Globus pallidus (tissue), 1 donor: ENCODE results near the gene PIN4.
"Not testable (repeated sequence)": the region's sequence is repeated elsewhere in the genome, so short reads cannot be mapped to it uniquely, and the experiment has no call there.

ENCODE experiments used
- DNase-seq: peaks from one replicate; pipeline ENCODE4 v3.0.0-alpha.2; 2015; ENCODE audit warnings: low spot score

The PIN4 gene

DNA sequence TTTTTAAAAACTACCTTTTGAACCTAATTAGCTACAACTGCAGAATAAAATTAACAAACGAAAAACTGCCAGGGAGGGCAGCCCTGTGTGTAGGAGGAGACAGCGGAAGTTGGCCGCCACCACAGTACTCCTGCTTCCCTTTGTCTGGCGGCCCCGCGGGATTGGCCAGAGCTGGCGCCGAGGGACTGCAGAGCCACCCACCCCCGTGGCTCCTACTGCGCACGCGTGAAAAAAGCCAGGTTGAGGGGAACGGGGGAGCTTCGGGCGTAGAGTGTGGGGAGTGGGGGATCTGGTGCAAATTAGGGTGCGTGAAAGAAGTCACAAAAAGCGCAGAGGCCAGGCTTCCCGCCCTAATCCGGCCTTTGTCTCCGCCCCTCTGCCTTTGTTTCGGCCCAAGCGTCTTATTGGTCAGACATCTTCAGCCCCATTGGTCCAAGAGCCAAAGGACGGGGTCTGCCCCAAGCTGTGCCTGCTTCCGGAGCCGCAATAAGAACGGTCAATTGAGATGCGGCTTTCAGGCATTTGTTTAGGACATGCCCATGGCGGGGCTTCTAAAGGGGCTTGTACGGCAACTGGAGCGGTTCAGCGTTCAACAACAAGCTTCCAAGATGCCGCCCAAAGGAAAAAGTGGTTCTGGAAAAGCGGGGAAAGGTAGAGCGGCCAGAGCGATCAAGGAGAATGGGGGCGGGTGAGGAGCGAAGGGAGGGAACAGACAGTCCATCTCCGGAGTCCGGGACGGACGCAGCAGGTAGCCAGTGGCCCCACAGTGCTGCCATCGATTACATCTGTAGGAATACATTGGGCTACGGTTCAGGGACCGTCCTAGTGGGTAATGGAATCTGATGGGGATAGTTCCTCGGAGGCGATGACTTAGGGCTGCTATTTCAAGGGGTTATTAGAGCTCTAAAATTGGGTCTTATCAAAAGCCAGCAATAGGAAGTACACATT lies at the start of gene PIN4:
PIN4 (plus strand) TSS at position 580 of the 948 bp plus-strand sequence; CDS start at position 609, 29 bp downstream.
- DNase-seq: peak; percentile 95

DNA sequence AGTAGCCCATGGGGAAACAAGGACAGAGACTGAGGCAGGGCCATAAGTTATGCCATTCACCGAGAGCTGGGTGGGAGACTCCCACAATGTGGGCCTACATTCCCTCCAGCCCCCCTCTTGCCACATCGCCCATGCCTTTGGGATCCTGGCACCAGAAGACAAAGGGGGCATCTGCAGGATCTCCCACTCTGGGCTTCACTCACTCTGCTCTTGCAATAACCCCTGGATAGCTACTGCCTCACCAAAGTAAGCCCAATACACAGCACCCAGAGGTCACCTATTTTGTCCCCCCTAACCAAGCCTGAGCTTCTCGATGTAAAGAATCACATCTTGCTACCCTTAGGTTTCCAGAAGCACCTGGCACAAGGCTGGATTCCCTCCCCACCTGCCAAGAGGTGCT lies 49.1 kb upstream of the PIN4 start:
- DNase-seq: no peak

DNA sequence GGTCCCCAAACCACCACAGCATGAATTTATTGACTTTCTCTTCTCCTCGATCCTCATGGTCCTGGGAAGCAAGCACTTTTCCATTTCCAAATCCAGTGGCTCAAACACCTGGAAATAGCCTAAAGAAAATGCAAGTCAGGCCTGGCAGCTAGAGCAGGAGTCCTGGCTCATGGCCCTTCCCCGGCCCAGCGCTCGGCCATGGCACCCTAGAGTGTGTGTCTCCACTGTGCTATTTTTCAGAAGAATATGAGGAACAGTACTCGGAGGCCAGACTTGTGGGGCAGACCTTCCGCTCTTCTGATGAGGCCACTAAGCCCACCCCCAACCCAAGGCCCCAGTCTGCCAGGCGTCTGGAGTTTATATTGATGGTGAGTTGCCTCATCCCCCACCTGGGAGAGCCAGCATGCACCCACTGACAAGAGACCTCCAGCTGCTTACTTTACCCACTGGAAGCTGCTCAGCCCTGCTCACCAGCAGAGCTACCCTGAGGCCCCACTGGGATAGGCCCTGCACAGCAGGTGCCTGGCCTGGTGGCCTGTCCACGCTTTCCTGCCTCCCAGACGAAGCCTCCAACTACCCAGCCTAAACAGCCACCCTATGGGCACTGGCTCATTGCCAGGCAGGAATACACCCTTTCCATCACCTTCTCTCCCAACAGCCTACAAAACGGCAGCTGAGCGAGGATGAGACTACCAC lies 47.6 kb upstream of the PIN4 start:
- DNase-seq: no peak

DNA sequence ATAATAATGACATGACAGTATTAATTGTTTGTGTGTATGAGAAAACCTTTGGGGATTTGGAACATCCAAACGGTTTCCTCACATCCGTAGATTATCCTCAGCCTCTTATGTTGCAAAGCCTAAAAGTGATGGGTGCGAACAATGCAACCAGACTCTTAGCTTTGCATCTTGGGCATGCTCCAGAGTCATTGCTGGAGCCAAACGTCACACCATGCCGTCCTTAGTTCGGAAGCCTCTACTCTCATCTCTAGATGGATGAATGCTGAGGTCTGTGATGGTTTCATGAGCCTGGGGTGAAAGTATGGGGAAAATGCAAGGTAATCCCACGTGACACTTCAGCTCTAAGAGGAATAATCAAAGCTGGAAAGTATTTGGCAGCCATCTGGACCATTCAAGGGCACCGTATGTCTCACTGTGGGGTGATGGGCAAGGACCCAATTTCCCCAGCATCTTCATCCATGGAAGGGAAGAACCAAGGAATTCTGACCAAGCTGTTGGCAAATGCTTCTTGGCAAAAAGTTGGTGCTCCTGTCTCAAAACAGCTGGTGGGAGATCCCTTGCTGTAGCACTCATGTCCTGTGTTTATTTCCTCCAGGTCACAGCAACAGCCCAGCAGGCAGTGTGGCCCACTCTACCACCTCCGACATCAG lies 43.6 kb upstream of the PIN4 start:
- no peak for DNase-seq

DNA sequence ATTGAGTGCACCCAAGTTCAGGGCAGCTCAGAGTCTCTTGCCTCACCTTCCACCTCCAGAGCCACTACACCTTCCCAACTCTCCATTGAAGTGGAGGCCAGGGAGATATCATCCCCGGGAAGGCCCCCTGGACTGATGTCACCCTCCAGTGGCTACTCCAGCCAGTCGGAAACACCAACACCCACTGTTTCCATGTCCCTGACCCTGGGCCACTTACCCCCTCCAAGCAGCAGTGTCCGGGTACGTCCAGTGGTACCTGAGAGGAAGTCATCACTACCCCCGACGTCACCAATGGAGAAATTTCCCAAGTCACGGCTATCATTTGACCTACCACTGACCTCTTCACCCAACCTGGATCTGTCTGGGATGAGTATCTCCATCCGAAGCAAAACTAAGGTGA lies 42.0 kb upstream of the PIN4 start:
- no peak for DNase-seq

DNA sequence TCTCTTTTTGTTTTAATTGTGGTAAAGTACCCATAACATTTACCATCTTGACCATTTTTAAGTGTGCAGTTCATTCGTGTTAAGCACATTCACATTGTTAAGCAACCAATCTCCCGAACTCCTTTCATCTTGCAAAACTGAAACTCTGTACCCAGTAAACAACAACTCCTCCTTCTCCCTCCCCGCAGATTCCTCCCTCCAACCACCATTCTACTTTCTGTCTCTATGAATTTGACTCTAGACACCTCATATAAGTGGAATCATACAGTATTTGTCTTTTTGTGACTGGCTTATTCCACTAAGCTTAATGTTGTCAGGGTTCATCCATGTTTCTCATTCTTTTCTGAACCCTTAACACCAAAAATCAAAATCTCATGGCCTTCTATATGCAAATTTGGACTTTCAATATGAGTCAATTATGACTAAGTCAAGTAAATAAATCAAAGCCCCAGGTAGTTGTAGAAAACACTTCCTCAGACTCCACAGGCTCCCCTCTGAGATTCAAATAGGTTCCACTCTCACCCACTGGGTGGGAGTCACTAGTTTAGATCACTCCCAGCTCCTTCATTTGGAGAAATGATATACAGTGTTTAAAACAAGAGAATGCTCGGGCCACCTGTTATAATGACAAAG lies 40.1 kb upstream of the PIN4 start:
- DNase-seq: no peak

DNA sequence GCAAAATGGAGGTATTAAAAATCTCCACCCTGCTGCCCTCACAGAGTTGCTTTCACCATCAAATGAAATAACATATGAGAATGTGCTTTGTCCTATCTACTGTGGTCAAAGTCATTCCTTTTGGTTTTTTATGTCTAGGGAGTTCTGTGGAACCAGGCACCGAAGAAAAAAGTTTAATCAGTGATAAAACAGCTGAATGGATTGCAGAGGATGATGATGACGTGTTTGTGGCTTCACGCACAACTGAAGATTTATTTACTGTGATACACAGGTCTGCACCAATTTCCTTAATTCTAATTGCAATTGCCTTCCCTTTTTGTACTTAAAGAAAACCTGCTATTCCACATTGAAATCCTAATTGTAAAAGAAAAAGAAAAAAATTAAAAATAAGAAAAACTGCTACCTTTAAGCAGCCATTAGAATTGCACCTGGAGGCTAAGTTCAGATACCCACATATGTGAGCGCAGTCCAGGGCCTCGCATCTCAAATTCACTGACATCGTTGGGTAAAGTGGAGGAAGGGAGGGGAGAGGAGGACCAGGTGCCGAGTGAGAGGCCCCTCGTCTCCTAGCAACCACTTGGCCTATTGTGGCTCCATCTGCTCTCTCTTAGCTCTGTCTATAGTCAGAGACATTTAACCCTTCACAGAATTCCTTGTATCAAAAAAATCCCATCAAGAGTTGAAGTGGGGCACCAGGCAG lies 39.3 kb upstream of the PIN4 start:
- no peak for DNase-seq

DNA sequence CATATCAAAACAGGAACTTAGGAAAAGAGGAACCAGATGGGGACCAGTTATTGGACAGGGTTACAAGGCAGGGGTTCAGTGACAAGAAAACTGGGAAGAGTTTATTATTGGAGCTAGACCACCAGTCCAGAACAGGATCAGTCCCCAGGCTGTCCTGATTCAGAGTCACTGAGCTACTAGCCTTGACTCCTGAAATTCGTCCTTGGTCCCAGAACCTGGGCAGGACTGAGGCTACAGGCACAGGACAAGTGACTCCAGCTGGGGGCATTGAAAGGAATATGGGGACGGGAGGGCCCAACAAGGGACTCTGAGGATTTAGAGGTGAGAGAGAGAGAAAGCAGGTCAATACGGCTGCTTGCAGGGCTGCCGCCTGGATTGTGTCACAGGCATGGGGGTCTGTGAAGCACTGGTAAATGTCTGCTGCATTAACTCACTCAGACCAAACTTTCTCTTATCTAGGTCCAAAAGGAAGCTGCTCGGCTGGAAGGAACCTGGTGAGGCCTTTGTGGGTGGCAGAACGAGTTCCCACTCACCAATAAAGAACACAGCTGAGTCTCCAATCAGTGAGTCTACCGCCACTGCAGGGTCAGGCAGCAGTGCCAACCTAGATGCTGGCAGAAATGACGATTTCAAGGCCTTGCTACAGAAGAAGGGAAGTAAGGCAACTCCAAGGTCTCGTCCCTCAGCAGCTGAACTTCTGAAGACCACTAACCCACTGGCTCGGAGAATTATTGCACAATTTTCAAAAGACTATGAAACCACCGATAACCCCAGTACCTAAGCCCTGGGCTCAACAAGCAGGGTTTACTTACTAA lies 38.6 kb upstream of the PIN4 start:
- DNase-seq: no peak

DNA sequence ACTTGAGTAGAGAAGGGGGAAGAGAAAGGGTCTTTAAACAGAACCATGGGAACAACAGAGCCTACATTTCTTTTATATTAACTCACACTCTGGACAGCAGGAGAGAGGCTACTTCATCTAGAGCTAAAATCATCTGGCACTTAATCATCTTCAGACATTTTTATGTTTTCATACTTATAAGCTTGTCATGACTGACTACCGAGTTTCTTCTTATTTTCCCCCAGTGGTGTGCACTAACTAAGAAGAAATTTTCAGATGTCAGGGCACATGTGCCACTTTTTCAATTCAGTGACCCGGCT lies 38.0 kb upstream of the PIN4 start:
- no peak for DNase-seq

DNA sequence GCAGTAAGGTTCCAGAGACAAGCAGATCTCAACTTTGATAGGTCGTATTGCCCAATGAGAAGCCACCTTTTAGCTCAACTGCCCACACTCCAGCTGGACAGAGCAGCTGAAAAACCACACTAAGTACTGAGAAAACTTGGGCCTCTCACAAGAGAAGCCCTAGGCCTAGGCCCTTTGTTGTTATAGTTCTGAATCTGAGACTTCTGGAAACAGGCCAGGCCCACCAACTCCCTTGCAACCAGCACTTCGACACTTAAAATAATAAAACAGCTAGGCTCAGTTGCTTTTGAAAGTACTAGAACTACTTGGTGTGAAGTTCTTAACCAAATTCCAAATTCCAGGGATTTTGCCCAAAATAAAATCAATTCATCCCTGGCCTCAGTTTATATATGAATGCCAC lies 36.4 kb upstream of the PIN4 start:
- no peak for DNase-seq

DNA sequence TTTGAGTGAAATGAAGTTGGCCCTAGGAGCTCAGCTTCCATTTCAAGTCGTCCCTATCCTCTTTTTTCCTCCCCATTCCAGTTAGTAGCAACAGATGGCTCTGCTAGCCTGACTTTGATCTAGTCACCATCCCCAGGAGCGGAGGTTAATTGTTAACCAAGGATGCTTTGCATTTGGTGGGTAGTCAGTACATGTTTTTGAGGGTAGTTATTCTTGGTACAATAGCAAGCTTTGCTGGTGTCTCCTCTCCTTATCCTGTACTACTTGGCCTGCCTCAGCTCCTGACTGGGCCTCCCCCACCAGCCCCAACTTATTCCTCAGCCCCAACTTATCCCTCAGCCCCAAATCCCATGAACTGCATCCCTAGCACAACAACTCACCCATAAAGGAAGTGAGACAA lies 35.0 kb upstream of the PIN4 start:
- DNase-seq: no peak

DNA sequence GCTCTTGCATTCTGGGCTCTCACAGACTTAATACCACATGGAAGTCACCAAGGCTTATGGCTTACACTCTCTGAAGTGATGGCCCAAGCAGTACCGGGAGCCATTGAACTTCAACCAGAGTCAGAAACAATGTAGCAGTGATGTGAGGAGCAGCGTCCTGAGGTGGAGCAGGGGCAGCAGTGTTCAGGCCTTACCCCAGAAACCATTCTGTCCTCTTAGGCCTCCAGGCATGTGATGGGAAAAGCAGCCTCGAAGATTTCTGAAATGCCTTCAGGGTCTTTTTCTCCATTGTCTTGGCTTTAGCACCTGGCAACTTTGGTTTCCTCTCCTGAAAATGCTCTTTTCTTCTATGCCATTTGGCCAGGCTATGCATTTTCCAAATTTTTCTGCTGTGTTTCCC lies 22.8 kb upstream of the PIN4 start:
- no peak for DNase-seq

DNA sequence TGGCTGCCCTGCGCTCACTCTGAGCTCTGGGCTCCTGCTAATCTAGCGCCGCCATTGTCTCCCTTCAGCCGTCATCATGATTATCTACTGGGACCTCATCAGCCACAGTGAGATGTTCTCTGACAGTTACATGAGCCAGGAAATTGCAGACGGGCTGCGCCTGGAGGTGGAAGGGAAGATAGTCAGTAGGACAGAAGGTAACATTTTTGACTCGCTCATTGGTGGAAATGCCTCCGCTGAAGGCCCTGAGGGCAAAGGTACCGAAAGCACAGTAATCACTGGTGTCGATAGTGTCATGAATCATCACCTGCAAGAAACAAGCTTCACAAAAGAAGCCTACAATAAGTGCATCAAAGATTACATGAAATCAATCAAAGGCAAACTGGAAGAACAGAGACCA lies 21.8 kb upstream of the PIN4 start:
- no peak for DNase-seq

DNA sequence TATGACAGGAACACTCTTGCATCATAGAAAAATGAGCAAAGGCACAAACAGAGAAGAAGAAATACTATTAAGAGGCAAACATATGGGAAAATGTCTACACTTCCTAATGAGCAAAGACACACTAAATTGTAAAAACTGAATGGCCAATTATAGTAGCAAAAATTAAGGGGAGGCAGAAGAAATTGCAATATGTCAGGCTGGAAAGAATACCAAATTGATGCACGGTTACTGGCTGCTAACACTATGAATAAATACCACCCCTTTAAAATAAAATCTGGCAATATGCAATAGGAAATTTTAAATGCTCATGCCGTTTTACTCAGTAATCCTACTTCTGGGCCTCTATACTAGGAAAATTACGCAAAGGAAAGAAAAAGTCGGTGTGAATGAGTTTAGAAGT lies 16.0 kb upstream of the PIN4 start:
- DNase-seq: no peak

DNA sequence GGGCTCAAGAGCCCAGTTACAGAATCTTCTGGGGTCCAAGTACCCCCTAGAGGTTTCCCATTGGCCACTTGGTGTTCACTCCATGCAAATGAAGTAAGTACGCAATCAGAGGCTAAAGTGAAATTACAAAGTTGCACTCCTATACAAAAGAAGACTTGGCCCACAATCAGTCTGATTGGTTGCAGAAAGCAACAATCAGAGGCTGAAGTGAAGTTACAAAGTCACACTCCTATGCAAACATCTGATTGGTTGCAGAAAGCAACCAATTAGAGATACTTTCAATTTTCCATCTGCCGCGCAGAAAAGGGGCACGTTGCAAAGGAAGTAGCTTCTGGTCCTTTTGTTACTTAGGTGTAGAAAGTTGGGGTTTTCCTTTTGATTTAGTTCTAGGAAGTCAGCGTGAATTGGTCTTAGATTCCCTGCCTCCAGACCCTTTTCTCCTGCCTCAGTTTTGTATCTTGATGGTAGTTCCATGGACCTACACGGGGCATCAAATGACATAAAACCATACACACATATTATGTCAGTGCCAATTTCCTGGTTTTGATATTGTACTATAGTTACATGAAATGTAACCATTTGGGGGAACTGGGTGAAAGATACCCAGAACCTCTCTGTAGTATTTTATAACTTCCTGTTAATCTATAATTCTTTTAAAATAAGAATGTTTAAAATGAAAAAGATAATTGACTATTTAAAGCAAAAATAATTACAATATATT lies 12.4 kb upstream of the PIN4 start:
- DNase-seq: peak; percentile 24

DNA sequence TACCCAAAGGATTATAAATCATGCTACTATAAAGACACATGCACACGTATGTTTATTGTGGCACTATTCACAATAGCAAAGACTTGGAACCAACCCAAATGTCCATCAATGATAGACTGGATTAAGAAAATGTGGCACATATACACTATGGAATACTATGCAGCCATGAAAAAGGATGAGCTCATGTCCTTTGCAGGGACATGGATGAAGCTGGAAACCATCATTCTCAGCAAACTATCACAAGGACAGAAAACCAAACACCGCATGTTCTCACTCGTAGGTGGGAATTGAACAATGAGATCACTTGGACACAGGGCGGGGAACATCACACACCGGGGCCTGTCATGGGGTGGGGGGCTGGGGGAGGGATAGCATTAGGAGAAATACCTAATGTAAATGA lies 5.3 kb upstream of the PIN4 start:
- DNase-seq: not testable (repeated sequence)

DNA sequence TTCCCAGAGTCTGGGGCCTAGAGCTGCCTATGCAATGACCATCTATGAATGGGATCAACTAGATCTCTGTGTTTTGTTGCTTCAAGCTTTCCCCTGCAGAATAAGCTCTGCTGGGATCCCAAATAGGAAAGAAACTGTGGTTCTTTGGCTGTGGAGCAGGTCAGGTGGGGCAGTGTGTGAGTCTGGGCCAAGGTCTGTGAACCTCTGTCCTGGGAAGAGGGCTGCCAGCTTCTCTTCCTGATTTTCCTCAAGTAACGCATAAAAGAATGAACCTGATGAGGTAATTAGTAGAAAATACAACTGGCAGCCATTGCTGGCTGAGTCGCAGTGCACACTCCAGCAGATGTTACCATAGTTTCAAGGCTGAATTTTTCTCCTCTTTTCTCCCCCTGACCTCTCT lies 4.6 kb upstream of the PIN4 start:
- peak; percentile 13 for DNase-seq

DNA sequence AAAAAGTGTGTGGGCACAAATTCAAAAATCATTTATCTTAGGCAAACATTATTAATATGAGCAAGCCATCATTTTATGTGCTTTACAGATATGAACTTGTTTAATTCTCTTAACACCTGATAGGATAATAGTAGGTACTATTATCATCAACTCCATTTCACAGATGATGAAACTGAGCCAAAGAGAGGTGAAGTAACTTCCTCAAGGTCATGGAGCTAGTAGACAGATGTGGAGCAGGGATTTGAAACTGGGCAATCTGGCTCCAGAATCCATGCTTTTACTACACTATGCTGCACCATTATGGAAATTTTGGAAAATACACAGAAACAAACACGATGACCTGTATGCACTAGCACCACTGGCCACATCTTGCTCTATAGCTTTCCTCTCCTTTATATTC lies 1.0 kb upstream of the PIN4 start:
- DNase-seq: peak; percentile 6

DNA sequence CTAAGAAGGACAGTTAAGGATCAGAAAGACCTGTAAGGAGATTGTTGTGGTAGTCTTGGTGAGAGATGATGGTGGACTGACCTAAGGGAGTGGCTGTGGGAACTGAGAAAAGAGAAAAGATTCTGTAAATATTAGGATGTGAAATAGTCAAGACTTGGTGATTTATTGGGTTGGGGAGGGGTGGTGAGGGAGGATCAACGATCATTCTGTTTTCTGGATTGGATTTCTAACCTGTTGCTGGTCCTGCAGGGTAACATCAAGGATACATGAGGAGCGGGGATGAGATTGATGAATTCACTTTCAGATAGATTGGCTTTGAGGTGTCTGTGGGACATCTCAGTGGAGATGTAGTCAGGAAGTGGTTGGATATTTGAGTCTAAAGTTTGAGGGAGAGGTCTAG lies 1.4 kb downstream of the PIN4 start:
- no peak for DNase-seq

DNA sequence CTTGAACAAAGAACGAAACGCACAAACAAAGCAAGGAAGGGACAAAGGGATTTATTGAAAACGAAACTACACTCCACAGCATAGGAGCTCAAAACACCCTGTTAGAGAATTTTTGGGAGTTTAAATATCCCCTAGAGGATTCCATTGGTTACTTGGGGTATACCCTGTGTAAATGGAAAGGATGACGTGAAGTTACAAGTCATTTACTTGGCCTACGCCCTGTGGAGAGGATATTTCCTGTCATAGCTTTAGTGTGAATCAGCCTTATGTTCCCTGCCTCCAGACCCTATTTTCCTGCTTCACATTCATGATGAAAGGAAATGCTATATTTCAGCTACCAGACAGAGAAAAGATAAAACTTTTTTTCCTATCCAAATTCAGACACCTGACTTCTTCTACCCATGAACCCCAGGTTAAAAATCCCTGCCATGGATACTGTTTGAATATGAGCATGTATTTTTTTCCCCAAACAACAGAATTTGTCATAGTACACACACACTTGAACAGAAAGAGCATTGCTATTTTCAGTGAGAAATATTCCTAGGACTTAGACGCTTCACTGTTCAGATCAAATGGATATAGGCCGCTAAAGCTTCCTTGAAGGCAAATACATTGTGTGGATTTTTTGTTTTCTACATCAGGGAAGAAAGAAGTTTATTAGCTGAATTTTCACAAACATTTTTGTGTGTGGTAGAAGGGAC lies 20.4 kb downstream of the PIN4 start:
- no peak for DNase-seq
